GM18519 (cell line): ENCODE results near the gene CUEDC1.

ENCODE experiments used
- ATAC-seq: cut with Tn5 transposase; IDR thresholded peaks from one replicate; pipeline ENCODE4 v1.9.1; 2021; ENCODE audit warnings: mild to moderate bottlenecking, moderate library complexity; ENCODE audit not compliant: unreplicated experiment, low FRiP score

The CUEDC1 gene

DNA sequence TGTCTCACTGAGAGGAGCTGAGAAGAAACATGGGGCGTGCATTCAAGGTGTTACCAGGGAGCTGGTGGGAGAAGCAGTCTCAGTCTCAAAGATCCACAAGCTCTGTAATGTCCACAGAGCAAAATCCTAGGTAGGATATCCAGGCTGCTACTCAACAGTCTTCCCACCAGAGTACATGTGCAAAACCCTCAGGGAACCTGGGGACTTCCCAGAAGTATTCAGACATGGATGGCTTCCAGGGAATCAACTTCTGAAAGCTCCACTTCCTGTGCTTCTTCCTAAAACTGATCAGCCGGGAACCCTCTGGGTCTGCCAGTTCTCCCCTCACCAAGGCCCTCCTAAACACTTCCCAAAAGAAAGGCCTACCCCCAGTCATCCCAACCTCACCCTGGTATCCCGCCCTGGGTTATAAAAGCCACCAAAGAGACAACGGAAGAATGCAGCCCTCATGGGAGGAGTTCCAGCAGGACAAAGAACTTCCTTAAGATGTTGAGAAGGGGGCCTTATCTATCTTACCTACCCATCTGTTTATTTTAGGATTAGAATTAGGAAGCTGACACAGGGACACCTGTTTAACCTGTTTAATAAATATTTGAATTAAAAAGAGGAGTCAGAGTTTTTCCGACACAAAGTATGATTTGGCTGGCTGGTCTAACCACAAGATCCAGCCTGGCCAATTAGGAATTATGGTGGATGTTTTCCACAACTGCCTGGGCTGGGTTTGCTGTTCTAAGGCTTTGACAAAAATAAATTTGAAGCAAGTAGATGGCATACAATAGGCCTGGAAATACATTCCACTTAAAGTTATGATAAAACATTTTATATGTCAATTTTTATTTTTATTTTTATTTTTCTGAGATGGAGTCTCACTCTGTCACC lies 37.0 kb downstream of the CUEDC1 start:
- ATAC-seq = no peak

DNA sequence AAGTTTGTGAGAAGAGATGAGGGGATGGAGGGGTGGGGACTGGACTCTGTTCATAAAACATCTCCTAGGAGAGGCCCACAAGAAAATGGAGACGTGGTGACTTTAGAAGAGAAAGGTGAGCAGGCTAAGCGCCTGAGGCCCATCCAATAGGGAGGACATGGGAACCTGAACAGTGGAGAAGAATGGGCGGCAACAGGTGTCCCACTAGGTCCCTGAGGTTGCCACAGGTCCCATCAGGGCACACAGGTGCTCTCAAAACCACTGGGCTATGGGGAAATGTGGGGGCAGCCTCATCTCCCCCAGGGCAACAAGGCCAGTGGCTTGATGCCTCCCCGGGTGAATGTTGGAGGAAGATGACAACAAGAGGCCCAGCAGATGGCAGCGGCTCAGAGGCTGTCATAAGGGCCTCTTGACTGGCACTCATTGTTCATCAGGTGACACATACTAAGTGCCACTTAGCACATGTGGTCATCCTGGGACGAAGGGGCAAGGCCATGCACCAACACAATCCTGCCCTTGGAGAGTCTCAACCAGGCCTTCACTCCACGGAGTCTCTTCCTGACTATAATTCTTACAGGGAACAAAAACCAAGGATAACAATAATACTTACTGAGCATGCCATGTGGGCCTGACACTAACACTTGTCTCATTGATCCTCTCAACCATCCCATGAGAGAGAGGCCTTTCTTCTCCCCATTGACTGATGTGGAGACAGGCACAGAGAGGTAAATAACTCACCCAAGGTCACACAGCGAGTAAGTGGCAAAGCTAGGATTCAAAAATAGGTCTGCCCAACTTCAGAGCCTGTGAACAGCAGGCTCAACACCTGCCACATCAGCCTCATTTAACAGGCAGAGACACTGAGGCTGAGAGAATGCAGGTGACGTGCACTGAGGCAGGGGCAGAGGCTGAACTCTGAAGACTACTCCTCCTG lies 38.0 kb downstream of the CUEDC1 start:
- ATAC-seq = no peak

DNA sequence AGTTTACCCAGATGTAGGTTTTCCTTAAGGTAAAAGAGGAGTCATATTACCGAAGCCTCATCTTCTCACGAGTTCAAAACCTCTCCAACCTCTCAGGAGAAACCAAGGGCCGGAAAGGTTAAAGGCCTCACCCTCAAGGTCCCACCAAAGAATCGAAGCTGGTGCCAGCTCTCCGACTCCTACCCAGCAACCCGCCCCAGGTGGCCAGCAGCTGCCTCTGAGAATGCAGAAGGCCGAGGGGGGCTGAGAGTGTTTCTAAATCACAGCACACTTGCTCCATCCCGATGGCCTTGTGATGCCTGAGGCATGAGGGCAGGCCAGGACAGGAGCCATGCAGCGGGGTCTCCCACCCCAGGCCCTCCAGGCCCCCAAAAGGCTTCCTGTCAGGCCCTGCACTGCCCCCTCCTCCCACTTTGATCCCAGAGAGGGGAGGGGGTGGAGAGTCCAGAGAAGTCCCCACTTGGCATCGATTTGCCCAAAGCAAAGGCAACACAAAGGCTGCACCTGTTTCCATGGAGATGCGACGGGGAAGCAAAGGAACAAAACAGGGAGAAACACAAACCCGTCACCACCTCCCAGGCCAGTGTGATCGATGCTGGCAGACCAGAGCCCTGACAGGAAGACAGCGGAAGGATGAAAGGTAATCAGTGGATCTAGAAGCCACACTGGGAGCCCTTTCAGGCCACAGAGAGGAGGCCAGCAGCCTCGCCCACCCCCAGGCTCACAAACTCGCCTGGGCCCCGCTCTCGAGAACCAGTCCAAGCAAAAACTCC lies 39.0 kb downstream of the CUEDC1 start:
- no peak for ATAC-seq

DNA sequence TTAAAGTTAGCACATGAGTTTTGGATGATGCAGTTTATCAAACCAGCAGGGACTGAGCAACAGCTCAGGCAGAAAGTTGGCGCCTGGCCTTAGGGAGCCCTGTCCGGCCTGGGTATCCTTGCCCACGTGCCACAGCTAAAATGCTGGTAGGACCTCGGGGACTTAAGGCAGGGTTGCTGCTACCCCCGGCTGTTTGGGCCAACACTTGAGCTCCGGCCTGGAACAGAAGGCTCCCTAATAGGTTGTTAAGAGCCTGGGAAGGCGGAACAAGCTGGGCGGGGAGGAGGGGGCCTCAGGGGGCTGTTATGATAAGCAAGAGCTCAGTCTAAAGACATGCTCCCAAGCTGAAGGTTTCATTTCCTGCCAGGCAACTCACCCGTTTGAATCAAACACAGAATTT lies 39.7 kb downstream of the CUEDC1 start:
- ATAC-seq = no peak

DNA sequence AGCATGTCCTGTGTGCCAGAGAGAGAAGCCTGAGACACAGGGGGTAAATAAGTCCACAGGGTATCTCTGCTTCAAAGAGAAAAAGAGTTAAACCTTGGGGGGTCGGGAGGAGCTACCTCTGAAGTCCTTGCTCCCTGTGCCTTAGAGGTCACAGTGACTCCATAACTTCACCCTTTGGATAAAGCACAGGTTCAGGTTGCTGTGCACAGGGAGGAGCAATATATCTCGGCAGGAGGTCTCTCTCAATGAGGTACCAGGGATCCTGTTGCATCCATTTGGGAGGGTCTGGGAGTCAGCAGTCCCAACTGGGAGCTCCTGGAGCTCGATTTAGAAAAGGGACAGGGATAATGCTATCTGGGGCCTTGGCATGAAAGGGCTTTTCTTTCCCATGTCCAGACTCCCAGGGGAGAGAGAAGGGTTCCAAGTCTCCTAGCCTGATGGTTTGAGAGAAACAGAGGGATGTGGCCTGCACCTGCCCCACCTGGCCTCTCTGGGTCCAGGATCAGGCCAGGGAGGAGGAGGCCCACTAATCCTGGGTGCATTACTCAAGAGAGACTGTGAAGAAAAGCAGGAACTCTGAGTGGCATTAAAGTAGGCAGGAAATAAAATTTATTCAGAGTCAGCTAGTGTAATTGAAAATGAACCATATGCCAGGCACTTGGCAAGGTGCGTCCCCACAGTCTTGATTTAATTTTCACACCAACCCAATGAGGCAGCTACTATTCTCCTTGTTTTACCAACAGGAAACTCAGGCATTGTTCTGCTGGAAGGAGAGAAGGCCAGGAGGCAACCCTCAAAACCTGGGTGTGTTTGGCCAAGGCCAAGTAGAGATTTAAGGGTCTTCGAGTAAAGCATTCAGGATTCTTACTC lies 40.7 kb downstream of the CUEDC1 start:
- ATAC-seq = no peak

DNA sequence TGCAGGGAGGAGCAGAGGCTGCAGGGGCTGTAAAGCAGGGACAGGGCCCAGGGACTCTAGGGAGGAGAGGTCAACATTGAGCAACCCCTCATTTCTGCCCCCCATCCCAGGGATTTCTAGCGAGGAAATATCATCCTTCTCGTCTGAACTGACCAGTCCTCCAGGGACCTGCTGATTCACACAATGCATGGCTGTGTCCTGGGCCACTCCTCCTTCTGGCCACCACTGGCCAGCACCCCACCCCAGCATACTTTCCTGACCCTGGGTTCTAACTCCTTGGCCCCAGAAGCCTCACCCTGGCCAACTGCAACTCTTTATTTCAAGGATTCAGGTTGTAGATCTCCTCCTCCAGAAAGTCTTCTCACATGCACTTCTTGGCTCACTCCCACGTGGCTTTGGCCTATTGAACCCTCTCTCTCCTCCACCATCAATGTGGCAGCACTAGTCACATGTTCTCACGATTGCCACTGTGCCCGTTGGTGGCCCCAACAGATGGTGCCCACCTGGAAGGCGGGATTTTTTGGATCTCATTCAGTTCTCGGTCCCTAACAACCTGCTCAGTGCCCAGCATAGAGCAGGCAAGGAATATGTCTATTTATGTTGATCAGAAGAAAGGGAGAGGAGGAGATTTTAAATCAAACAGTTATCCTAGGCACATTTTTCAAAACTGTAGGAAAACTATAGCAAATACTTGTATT lies 41.5 kb downstream of the CUEDC1 start:
- ATAC-seq = no peak

DNA sequence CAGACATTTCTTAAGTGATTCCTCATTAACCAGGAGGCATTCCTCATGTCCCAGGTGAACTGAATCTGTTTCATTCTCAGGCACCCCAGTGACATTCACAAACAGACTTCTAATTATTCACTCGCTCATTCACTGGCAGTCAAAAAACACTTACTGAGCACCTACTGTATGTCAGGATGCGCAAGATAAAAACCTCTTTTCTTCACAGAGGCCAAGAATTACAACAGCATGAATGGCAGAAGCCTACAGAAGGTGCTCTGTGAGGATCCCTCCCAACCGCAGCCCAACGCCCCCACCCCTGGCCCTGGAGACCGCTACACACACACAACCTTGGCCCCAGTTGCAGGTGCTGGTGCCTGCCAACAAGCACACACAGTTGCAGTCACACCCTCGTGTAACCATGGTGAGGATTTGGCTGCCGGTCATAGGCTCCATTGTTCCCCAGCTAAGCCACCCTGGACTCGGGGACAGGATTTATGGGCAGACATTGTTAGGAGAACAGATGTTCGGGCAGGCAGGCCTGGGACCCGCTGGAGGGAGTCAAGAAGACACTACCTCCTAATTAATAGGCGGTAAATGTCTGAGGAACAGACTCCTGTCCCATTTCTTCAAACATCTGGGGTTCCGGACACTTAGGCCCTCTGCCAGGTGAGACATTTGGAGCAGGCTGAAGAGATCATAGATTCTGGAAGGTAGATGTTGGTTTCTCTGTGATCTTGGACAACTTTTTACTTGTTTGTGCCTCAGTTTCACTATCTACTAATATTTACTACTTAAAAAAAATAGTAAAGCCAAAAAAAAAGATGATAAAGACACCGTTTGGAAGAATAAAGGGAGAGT lies 43.2 kb downstream of the CUEDC1 start:
- ATAC-seq = no peak

DNA sequence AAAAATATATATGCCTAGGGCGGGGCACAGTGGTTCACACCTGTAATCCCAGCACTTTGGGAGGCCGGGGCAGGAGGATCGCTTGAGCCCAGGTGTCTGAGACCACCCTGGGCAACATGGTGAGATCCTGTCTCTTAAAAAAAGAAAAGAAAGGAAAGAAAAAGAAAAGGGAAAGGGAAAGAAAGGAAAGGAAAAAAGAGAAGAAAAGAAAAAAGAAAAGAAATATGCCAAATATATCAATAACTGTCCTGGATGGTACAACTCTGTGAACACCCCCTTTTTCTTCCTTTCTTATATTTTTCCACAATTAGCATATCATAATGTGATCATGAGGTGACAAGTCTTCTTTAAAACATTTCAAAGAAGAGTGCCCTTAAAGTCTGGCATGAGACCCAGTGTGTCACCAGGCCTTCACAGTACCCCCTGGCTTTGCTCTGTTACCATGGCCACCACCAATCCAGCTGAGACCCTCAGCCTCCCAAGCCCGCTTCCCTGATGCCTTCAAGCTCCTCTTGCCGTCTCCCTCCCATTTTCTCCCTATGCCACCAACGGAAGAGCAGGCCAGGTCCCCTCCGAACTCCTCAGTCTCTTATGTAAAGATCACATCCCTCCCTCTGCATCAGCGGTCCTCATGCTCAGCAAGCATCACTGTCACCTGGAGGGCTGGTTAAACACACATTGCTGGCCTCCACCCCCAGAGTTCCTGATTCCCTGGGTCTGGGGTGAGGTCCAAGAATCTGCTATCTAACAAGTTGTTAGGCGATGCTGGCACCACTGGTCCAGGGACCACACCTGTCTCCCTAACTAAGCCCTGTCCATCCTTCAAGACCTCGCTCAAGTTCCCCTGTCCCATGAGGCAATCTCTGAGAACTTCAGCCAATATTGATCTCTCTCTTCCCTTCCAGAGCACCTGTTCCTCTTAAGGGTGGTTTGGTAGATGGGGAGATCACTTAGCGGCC lies 44.5 kb downstream of the CUEDC1 start:
- no peak for ATAC-seq

DNA sequence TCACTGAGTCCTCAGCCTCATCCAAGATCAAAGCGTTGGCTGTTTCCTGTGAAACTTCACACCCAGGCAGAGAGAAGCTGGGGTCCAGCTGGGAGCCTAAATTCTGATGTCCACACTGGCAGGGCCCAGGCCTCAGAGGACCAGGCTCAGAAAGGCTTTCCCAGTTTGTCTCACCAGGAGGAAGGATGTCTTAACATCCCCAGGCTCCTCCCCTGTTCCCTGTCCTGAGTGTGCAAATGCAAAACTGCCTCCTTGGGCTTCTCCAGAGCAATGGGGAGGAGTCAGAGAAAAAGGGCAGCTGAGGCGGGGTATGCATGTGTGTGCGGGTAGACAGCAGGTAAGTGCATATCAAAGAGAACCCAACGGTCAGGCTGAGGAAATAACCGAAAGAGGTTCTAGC lies 45.7 kb downstream of the CUEDC1 start:
- ATAC-seq = no peak

DNA sequence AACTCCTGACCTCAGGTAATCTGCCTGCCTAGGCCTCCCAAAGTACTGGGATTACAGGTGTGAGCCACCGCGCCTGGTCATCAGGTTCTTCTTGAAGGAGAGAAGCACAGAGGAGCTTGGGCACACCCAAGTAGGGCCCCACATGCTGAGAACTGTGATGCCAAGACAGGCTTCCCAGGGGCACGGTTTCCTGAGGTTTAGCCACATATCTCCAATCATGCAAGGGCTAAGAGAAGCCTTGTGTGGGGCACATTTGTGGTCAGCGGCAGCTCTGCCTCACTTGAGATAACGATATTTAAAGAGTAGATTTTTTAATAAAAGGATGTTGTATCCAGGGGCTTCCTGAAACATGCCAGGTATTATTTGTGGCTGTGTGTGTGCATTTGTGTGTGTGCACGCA lies 46.9 kb downstream of the CUEDC1 start:
- ATAC-seq = no peak

DNA sequence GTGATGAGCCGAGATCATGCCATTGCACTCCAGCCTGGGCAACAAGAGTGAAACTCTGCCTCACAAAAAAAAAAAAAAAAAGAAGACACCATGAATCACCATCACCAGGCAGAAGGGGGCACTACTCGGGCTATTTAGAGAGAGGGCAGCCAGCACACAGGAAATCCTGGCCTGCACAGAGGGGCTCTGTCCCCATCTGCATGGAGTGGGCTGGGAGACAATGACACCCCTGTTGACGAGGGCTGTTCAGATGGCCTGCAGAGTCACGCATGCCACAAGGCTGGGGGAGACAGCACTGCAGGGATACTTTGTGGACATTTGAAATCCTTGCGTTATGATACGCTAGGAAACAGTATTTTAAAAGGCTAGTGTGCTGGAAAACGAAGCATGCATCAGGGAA lies 48.3 kb downstream of the CUEDC1 start:
- no peak for ATAC-seq

DNA sequence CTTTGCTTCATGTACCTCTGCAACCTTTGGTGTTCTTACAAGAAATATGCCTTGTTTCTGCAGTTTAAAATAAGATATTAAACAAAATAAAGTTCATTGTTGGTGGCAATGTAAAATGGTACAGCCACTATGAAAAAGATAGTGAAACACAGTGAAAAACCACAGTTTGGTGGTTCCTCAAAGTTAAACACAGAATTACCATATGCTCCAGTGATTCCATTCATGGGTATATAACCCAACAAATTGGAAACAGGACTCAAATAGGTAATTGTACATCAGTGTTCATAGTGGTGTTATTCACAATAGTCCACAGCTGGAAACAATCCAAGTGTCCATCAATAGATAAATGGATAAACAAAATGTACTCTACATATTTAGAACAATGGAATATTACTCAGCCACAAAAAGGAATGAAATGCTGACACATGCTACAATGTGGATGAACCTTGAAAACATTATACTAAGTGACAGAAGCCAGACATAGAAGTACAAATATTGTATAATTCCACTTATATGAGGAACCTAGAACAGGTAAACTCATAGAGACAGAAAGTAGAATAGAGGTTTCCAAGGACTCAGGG lies 49.2 kb downstream of the CUEDC1 start:
- no peak for ATAC-seq

DNA sequence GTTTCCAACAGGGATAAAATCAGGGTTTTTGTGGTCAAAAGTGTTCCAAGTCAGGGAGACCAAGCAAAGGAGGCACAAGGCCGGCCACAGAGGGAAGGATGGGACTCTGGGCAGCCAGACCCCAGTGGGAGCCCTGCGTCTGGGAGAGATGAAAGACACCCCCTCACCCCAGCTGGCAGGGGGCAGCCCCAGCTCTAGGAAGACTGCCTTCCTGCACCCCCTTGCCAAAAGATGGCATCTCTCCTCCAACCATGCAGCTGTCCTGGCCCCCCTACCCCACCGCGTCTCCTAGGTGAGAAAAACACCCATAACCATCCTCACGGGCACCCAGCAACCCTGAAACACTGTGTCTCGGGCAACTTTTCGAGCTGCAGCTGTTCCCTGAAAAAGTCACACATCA lies 51.3 kb downstream of the CUEDC1 start:
- ATAC-seq = no peak

DNA sequence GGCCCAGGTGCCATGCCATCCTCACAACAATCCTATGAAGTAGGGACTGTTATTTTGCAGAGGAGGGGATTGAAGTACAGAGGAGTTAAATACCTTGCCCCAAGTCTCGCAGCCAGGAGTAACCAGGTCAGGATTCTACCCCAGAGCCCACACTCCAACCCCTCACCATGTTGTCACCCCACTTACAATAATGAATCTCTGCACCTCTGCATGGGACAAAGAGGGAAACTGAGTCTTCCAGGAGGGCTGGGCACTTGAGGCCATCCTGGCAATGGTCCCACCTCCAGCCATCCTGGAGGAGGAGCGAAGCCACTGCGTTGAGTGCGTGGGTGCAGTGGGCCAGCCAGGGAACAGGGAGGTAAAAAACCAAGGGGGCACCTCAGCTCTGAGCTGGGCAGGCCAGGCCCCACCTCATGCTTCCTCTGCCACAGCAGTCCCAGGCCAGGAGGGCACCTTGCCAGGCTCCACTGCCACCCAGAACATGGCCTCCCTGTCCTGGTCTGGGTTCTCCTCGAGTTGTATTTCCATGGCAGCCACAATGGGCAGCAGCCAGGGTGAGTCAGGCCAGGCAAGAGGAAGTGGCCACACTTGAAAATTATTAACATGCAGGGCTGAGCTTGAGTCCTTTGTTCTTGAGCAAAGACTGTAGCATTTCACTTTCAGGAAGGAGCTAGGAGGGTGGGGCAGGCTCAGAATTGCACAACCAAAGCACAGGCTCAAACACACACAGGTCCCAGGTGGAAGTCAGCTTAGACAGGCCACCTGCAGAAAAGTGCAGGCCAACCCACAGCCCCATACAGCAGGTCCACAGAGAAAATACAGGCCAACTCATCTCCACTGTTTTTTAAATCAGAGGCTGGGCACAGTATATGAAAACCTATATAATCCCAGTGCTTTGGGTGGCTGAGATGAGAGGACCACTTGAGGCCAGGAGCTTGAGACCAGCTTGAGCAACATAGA lies 52.1 kb downstream of the CUEDC1 start:
- ATAC-seq = no peak

DNA sequence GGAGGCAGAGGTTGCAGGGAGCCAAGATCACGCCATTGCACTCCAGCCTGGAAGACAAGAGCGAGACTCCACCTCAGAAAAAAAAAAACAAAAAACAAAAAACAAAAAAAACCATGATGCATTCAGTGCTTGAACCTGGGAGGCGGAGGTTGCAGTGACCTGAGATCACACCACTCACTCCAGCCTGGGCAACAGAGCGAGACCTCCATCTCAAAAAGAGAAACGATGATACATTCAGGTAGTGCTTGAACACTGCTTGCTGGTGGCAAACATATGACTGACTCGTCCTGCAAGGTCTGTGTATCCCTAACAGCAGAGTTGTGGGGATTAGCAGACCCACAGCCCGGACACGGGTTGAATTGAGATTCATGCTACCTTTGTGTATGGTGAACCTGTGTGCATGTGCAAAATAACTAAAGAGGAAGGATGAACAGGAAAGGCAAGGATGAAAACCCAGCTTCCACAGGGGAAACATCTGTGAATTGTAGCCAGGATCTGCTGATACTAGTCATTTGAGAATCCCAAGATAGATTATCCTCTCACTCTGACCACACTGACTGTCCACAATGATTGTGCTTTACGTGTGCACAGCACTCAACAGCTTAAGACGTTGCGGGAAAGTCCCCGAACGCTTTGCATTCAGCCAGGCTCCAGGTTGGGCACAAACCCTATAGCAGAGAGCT lies 53.0 kb downstream of the CUEDC1 start:
- ATAC-seq = no peak
